NOMO-1 treated with dmso at 0.1 percent for 144 hours (cell line): ENCODE results near the gene CES4A.
"Not testable (repeated sequence)": the region's sequence is repeated elsewhere in the genome, so short reads cannot be mapped to it uniquely, and the experiment has no call there.

ENCODE experiments used
- DNase-seq: peaks from one replicate; lab custom pipeline; 2025; ENCODE audit not compliant: unreplicated experiment; lab: John Stamatoyannopoulos, UW

The CES4A gene

GRCh38 chr16:67041520-67041919 lies 53.1 kb downstream of the CES4A start:
- DNase-seq: not testable (repeated sequence)

GRCh38 chr16:67043420-67043819 lies 55.0 kb downstream of the CES4A start:
- no peak for DNase-seq

GRCh38 chr16:67050796-67051195 lies 62.4 kb downstream of the CES4A start:
- no peak for DNase-seq

- no peak for DNase-seq
Measured at GRCh38 chr16:67052399-67052798, 64.0 kb downstream of the CES4A start.

- no peak for DNase-seq
Measured at GRCh38 chr16:67053767-67054334, 65.5 kb downstream of the CES4A start.

- no peak for DNase-seq
Measured at GRCh38 chr16:67054901-67055300, 66.5 kb downstream of the CES4A start.

GRCh38 chr16:67055712-67056487 lies 67.5 kb downstream of the CES4A start:
- DNase-seq: no peak
